GM18508 (cell line): ENCODE results near the gene ITPK1.
"Not testable (repeated sequence)": the region's sequence is repeated elsewhere in the genome, so short reads cannot be mapped to it uniquely, and the experiment has no call there.

Experiments
- ATAC-seq: cut with Tn5 transposase; IDR thresholded peaks from one replicate; pipeline ENCODE4 v1.9.1; 2021; ENCODE audit warnings: moderate number of reproducible peaks; ENCODE audit not compliant: insufficient read depth, unreplicated experiment

ITPK1 gene

DNA sequence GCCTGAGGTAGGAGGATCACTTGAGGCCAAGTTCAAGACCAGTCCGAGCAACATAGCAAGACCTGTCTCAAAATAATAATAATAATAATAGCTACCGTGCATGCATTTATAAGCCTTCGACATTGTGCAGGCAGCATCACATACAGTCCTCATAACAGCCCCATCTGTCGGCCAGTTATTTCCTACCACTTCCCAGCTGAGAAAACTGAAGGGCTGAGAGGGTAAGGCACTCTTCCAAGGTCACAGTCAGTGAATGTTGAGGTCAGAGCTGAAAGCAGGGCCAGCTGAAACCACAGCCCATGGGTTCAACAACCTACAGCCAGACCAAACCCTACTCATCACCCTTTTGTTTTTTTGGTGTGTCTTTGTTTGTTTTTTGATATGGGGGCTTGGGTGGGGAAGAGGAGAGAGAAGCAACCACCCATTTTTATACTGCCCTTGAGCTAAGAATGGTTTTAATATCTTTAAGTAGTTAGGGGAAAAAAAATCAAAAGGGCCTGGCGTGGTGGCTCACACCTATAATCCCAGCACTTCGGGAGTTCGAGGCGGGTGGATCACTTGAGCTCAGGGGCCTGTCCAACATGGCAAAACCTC, 16.8 kb upstream of the ITPK1 start:
- no peak for ATAC-seq

- ATAC-seq = not testable (repeated sequence)
These were observed 15.6 kb upstream of the ITPK1 start for GRCh38 chr14:93131257-93131820.

- ATAC-seq = no peak
These were observed 13.2 kb upstream of the ITPK1 start for GRCh38 chr14:93128725-93129459.

- ATAC-seq = no peak
These were observed 10.4 kb upstream of the ITPK1 start for GRCh38 chr14:93126111-93126510.

DNA sequence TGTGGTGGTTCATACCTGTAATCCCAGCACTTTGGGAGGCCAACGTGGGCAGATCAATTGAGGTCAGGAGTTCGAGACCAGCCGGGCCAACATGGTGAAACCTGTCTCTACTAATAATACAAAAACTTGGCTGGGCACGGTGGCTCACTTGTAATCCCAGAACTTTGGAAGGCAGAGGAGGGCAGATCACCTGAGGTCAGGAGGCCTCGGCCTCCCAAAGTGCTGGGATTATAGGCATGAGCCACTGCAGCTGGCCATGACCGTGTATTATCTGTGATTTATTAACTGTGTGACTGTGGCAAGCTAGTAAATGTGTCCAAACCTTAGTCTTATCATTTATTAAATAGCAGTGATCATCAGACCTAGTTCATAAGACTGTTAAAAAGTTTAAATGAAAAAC, 7.1 kb upstream of the ITPK1 start:
- no peak for ATAC-seq

DNA sequence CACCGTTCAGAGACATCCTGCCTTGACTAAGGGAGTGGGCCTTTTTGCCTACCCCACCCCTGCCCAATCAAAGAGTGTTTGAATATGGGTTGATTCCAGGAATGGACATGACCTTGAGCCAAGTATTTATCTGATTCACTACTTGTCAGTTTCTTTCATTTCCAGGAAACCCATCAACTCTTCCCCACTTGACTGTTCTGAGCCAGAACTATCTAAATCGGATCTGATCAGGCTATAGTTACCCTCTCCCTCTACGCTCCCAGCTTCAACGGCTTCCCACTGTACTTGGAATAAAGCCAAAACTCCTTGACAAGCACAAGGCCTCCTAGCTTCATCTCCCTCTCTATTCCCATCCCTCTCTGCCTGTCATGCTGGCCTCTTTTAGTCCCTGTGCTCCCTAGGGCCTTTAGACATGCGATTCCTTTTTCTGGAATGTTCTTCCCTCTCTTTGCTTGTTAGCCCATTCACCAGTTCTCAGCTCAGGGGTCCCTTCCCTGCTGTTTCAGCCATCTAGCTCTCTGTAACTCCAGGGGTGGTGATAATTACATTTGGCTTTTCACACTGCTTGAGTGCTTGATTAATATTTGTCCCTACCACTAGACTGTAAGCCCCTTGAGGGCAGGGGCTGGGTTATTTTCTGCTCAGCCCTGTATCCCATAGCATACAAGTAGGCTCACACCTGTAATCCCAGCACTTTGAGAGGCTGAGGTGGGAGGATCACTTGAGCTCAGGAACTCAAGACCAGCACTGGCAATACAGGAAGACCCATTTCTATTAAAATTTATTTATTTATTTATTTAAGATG, 5.5 kb upstream of the ITPK1 start:
- ATAC-seq = no peak

- no peak for ATAC-seq
These were observed 4.8 kb upstream of the ITPK1 start for GRCh38 chr14:93120517-93120916.

GRCh38 chr14:93116676-93117200, 1.0 kb upstream of the ITPK1 start:
- no peak for ATAC-seq

DNA sequence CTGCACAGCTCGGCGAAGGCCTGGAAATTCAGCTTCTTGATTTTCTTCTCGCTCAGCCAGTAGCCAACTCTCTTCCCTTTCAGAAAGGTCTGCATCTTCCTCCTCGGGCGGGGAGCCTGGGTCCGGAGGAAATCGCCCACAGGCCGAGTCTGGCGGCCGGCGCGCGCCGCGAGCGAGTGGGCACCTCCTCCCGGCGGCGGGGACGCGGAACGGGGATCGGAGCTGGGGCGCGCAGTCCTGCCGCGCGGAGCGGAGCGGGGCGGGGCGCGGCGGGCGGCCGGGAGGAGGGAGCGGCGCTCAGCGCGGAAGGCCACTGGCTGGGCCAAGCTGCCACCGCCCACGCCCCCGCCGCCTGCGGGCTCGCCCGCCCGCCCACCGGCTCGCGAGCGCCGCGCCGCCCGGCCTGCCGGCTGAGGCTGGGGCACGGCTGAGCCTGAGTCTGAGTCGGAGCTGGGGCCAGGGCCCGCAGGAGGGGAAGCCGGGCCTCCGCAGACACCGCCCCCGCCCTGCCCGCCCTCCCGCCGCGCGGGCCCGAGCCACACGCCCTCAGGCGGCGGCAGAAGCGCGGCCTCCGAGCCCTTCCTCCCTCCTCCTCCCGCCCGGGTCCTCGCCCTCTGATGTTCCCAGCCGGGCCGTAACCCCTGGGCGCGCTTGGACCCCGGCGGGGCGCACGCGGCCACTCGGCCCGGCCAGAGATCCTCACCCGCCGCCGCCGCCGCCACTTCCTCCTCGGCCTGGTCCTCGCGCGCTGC, 480 bp downstream of the ITPK1 start:
- ATAC-seq = no peak

DNA sequence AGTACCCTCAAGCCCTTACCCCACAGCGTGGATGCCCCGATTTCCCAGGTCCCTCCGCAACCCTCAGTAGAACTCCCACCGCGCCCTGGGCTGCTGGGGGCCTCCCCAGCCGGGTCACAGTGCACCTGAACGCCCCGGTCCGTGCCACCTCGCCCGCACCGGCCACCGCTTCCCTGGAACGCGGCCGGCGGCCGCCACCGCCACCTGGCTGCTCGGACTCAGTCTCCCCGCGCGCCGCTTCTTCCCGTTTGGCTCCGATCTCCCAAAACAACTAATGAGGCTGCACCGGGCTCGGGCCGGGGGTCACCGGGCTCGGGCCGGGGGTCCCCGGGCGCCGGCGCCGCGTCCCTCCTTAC, 1.0 kb downstream of the ITPK1 start:
- ATAC-seq = no peak

GRCh38 chr14:93114068-93114710, 1.5 kb downstream of the ITPK1 start:
- ATAC-seq = no peak

DNA sequence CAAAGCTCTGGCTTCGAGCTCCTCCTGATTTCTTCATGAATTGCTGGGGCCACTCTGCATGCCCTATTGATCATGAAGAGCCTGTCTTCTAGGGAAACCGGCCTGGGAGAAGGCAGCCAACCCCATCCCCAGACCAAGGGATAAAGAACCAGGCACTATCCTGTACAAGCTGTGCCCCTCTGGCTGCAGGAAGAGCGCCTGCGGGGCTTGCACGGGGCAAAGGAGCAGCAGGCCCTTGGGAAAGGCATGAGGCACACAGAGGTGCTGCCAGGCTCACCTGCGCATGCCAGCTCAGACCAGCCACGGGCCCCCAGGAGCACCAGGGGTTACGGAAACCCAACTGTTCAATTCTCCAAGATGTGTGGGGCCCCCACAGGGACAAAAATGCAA, 2.1 kb downstream of the ITPK1 start:
- no peak for ATAC-seq

DNA sequence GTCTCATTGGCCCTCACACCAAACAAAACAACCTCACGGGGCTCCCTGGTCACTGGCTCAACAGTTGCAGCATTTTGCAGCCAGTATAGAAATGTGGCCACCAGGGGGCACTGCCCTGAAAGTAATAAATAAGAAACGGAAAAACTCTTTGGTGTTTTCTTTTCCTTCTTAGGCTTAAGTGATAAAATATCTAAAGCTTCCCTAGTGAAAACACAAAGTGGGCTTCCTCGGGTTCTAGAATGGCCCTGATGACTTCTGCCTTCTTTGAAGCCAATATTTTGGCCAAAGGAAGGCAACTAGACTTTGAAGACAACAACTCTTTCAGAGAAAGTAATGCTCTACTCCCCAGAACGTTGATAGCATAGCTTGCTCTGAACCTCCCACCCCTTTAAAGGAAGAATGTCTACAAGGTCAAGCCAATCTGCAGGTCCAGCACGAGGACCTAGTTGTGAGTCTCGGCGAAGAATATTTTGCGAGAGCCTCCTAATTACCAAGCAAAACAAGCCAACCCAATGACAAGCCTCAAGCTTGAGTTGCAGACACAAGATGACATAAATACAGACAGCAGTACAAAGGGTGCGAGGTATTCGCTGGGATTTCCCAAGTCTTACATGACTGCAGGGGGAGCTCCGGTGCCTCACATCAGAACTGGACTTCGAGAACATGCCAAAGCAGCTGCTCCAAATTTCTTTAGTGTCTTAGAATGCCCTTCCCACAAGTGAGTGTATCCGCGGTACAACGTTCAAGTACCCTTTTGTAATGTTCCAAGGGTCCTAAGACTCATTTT, 2.6 kb downstream of the ITPK1 start:
- ATAC-seq = no peak

GRCh38 chr14:93111541-93111940, 4.2 kb downstream of the ITPK1 start:
- ATAC-seq = not testable (repeated sequence)

- no peak for ATAC-seq
These were observed 4.8 kb downstream of the ITPK1 start for GRCh38 chr14:93110856-93111419.

DNA sequence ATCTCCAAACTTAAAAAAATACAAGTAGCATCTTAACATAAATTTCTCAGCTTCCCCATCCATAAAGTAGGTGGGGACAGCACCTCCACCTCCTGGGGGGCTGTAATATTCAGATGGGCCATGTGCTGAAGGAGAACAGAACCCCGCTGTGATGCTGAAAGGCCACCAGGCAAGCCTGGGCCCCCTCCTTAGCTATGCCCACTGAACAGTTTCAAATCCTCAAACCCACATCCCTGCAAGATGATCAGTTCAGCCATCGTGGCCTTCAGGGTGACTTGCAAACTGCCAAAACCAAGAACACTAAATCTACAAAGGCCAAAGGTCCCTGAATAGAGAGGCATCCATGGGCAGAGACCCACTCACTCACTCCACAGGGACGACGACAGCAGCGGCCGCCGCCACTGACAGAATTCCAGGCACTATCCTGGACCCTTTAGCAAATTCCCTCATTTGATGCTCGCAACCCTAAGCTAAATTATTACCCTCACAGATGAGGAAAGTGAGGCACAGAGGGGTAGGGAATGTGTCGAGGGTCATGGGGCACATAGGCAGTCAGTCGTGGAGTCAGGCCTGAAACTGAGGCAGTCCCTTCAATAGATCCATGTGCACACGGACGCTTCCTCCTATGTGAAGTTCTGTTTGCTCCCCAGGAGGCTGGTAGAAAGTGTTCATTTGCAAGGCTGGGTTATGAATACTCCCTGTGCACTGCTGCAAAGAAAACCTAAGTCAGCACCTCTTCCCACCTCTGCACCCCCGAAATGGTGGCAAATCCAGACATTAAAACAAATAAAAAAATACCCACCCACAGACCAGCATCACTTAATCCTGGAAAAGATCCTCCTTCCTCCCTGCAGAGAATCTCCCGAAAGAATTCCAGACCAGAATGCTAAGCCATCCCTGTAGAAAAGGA, 5.9 kb downstream of the ITPK1 start:
- ATAC-seq = no peak

- no peak for ATAC-seq
These were observed 7.6 kb downstream of the ITPK1 start for GRCh38 chr14:93108105-93108504.

- ATAC-seq = no peak
These were observed 8.3 kb downstream of the ITPK1 start for GRCh38 chr14:93107453-93107852.
